GM21619 (cell line): ENCODE measurements around the gene A3GALT2.

ENCODE experiments used
- ATAC-seq: cut with Tn5 transposase; IDR thresholded peaks from one replicate; pipeline ENCODE4 v1.9.1; 2021; ENCODE audit not compliant: unreplicated experiment

The A3GALT2 gene

DNA sequence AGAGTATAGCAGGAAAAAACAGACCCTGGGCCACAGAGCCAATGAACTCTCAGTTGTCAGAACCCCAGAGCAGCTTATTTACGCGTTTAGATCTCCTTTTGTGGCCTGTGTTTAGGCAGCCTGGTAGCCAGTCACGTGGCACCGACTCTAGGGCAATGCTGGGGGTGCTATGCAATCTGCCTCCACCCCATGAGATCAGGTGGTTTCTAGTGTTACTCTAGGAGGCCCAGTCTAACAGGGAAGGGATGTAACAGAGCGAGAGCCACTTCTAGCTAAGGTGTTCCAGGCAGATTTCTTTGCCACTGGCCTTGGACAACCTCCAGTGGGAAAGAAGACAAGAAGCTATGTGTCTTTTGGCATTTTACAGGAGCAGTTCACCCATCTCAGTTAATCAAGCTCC lies 12.0 kb upstream of the A3GALT2 start:
- ATAC-seq, result no peak

- ATAC-seq, result no peak
Observed at GRCh38 chr1:33332357-33332789, 11.5 kb upstream of the A3GALT2 start.

GRCh38 chr1:33331444-33332356 lies 10.8 kb upstream of the A3GALT2 start:
- ATAC-seq, result no peak

DNA sequence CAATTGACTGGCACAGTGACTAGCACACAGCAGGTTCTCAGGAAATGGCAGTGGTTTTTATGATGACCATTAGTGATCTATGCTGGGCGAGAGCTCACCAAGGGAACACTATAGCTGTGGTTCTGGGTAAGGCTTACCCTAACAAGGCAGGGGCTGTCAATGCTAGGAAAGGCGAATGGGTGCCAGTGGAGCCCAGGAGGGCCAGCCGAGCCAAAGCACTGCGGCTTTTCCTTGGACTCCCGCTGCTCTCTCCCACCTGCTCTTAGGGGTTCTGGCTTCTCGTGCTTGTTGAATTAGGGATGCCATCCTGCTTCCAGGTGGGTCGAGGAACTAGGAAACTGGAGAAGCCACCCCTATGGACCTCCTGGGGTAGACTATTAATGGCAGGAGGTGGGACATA lies 10.0 kb upstream of the A3GALT2 start:
- ATAC-seq, result no peak

- no peak for ATAC-seq
Observed at GRCh38 chr1:33330361-33330890, 9.5 kb upstream of the A3GALT2 start.

- no peak for ATAC-seq
Observed at GRCh38 chr1:33329600-33330305, 8.9 kb upstream of the A3GALT2 start.

- ATAC-seq, result no peak
Observed at GRCh38 chr1:33328817-33329216, 7.9 kb upstream of the A3GALT2 start.

- ATAC-seq, result no peak
Observed at GRCh38 chr1:33327587-33328325, 6.9 kb upstream of the A3GALT2 start.

- ATAC-seq, result no peak
Observed at GRCh38 chr1:33326785-33327184, 5.9 kb upstream of the A3GALT2 start.

GRCh38 chr1:33324677-33325575 lies 4.0 kb upstream of the A3GALT2 start:
- ATAC-seq, result no peak

GRCh38 chr1:33323663-33324477 lies 3.0 kb upstream of the A3GALT2 start:
- no peak for ATAC-seq

DNA sequence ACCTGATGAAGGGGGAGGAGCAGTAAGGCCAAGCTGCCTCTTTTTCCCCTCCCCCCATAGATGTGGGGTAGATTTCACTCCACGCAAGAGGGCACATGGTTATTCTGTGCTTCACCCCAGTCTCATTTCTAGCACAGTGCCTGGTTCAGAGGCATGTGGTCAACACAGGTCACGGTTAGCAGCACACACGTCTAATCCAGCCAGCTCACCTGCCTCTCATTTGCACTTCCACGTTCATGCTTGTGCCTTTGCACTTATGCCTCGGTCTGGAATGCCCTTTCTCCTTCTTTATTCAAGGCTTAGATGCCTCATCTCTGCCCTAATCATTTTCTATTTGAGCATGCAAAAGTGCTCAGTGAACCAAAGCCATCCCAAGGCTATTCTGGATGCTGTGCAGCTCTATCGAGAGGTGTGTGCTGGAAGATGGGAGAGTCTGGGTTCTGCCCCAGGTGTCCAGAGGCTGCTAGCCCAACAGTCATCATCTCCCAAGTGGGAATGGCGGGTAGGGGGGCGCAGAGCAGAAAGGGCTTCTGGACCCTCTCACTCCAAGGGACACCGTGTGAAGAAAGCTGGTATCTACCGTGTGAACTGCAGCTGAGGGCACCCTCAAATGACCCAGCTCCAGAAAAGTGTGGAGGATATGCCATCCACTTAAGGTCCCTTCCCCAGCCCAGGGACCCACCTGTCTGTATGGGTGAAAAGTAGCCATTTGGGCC lies 2.1 kb upstream of the A3GALT2 start:
- ATAC-seq, result no peak

- ATAC-seq, result no peak
Observed at GRCh38 chr1:33322109-33322508, 1.2 kb upstream of the A3GALT2 start.

GRCh38 chr1:33321178-33321577 lies 280 bp upstream of the A3GALT2 start:
- no peak for ATAC-seq

- ATAC-seq, result no peak
Observed at GRCh38 chr1:33319949-33320618, 814 bp downstream of the A3GALT2 start.

GRCh38 chr1:33319186-33319948 lies 1.5 kb downstream of the A3GALT2 start:
- ATAC-seq, result no peak

- ATAC-seq, result no peak
Observed at GRCh38 chr1:33317946-33318345, 3.0 kb downstream of the A3GALT2 start.
